Right renal cortex interstitium (tissue), 3 donors: ENCODE data around the gene TF. TPM values are rescaled to one million over a fixed set of nuclear protein-coding genes. Genes with fewer than 3 reads are reported as not detected.
"Not testable (repeated sequence)": the region's sequence is repeated elsewhere in the genome, so short reads cannot be mapped to it uniquely, and the experiment has no call there.

Experiments used
- DNase-seq, 3 donors: peaks; one replicate each; pipeline ENCODE4 v3.0.0-alpha.2; 2013; ENCODE audit warnings: low read depth in 3 of 3, low spot score in 2 of 3
- polyA plus RNA-seq, 3 donors: library from polyadenylated mRNA; unstranded; fragments of 120-200 nt; gene quantifications; one replicate each; pipeline ENCODE4 v1.2.1, GENCODE V29; 2013; ENCODE audit not compliant: insufficient read length in 3 of 3

TF gene
- polyA plus RNA-seq = 1 to 10 TPM; 3.9 to 4.3 (median 4.3) TPM

GRCh38 chr3:133745981-133746711 is at the start of gene TF:
Gene TF, plus strand, starts transcription at chr3:133746393. Its CDS starts 48 bp downstream, at chr3:133746441.
- DNase-seq = no peak

DNA sequence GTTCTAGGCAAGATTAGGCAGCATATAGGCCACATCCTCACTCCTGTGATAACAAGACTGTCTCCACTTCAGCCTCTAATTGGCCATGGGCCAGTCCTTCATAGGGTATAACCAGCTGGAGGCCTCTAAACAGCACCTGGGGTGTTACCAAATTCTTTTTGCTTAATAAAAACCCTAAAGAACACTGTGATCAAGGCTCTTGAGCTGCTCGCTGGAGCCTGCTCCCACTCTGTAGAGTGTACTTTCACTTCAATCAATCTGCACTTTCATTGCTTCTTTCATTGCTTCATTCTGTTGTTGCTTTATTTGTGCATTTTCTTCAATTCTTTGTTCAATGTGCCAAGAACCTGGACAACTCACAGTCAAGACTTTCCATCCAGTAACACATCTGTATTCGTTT is 48.2 kb upstream of the TF start:
- DNase-seq = no peak

DNA sequence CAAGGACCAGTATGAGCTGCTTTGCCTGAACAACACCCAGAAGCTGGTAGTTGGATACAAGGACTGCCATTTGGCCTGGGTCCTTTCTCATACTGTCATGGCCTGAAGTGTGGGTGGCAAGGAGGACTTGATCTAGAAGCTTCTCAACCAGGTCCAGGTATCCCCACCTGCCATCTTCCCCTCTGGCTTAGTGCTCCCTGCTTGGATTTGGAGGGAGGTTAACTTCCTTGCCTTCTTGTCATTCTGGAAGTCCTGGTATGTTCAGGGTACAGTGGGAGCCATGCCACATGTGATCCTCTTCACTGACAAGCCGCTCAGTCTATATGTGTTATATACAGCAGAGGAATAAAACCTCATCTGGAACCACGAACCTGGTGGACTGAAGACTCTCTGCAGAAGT is 46.7 kb upstream of the TF start:
- DNase-seq = no peak

GRCh38 chr3:133699903-133700302 is 46.3 kb upstream of the TF start:
- DNase-seq = no peak

DNA sequence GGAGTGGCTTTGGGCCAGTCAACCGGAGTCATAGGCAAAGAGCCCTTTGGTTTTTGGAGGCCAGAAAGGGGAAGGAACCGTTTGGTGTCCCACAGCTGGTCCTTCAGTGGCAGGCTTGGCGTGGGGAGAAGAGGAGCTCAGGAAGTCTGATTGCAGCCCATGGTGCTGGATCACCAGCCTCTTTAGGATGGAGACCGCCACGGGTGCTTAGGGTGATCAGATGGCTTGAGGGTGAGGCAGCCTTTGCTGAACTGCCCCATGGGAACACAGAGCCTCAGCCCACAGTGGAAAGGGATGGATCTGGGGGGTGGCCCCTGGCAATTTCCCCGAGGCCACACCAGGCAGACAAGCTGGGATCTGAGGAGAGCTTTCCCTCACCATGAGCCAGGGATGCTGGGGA is 45.8 kb upstream of the TF start:
- no peak for DNase-seq

GRCh38 chr3:133701435-133702358 is 44.5 kb upstream of the TF start:
- DNase-seq = no peak

DNA sequence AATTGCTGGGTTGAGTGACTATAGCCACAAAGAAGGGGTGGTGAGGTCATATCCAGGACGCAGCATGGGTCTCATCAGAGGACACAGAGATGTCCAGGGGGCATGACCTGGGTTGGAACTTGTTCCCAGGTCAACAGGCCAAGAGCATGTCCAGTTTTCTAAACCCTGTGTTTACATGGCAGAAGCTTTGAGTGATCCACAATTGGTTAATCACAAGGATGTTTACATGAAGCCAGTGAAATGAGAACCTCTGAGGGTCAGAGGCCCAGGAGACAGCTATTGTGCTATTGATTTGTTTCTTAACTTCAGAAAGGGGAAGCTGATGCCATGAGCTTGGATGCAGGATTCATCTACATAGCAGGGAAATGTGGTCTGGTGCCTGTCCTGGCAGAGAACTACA is 42.3 kb upstream of the TF start:
- no peak for DNase-seq

- no peak for DNase-seq
Measured at GRCh38 chr3:133706033-133706432, 40.2 kb upstream of the TF start.

- no peak for DNase-seq
Measured at GRCh38 chr3:133709139-133709750, 36.9 kb upstream of the TF start.

- DNase-seq = no peak
Measured at GRCh38 chr3:133711013-133711412, 35.2 kb upstream of the TF start.

DNA sequence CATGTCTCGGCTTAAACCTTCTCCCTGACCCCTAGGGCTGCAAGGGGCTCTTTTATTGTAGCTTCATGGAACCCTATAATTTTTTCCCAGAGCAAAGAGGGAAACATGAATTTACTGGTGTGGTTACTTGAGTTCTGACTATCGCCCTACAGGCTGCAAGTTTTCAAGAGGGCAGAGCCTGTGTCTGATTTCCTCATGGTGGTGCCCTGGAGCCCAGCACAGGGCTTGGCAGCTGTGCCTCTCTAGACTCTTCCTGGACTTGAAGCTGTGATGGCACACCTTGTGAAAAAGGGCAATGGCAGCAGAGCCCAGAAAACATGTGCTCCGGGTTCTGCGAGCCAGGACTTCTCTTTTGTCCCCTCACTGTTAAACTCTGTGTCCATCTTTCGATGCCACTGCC is 34.2 kb upstream of the TF start:
- no peak for DNase-seq

GRCh38 chr3:133713347-133713746 is 32.8 kb upstream of the TF start:
- DNase-seq = no peak

- no peak for DNase-seq
Measured at GRCh38 chr3:133717424-133717823, 28.8 kb upstream of the TF start.

- DNase-seq = no peak
Measured at GRCh38 chr3:133722935-133723334, 23.3 kb upstream of the TF start.

DNA sequence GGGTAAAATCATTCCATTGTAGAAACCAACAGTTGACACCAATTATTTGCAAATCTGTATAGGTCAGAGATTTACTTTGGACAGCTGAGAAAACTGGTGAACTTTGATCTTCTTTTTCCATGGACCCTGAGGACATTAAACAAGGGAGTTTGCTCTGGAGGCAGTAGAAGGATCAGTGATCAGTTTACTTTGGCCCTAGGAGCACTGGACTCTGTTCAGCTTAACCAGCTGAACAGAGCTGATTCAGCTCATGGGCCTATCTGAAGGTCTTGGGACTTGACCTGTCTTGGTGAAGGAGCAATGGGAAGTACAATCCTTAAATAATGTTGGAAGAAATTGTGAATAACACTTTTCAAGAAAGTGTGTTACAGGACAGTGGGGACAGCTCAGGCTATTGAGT is 15.2 kb upstream of the TF start:
- DNase-seq = no peak

DNA sequence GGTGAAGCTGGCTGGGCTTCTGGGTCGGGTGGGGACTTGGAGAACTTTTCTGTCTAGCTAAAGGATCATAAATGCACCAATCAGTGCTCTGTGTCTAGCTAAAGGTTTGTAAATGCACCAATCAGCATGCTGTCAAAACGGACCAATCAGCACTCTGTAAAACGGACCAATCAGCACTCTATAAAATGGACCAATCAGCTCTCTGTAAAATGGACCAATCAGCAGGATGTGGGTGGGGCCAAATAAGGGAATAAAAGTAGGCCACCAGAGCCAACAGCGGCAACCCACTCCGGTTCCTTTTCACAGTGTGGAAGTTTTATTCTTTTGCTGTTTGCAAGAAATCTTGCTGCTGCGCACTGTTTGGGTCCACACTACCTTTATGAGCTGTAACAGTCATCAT is 14.0 kb upstream of the TF start:
- DNase-seq = not testable (repeated sequence)

- no peak for DNase-seq
Measured at GRCh38 chr3:133733226-133733625, 13.0 kb upstream of the TF start.

- no peak for DNase-seq
Measured at GRCh38 chr3:133734305-133734704, 11.9 kb upstream of the TF start.

GRCh38 chr3:133742351-133743091 is 3.7 kb upstream of the TF start:
- no peak for DNase-seq

DNA sequence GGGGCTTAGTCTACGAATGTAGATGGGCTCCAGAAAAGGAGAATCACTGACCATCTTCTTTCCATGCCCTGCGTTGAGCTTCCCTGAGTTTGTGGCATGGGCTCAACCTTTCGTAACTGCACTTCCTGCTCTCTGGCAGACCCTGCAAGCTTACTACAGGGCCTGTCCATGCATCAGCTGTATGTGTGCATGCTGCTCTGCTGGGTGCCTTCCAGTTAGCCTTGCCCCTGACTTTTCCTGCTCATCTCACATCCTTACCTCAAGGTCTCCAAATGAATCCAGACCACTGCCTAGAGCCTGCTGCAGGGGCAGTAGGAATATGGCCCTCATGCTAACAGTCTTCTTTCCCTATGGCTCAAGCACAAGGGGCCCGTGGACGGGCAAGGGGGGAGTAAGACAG is 2.0 kb upstream of the TF start:
- DNase-seq = no peak

DNA sequence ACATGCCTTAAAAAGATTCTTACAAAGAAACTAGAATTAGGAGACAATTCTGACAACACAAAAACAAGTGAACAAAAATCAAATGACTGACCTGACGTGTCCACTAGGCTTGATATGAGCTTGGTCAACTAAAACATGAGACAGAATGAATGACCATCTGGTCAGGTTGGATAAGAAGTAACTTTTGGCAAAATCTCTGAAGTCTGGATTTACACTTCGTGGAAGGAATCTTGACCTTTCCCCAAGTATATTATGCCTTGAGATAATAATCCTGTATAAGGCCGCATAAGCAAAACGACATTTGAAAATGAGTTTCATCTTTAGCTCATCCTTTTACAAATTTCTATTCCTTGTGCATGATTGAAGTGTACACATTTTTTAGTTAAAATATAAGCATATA is 1.1 kb upstream of the TF start:
- DNase-seq = no peak
